GM12878 (cell line): ENCODE data around the gene LPIN2. TPM values are rescaled to one million over a fixed set of nuclear protein-coding genes. Genes with fewer than 3 reads are reported as not detected.

Experiments
- ATAC-seq: fragments of 200-7000 bp; cut with Tn5 transposase; 3 replicates; pipeline ENCODE4 v1.9.1; 2020; ENCODE audit warnings: mild to moderate bottlenecking, moderate library complexity
- BruUV-seq: library from RNA; stranded (reverse); fragments of 400-500 nt; replicated peaks from 2 replicates; lab custom pipeline; 2021; lab: Mats Ljungman, UMichigan
- CTCF ChIA-PET: fragments of 300-600 bp; sonication (Branson Sonifier 250); formaldehyde crosslinking; extraction: SDS; loops from one replicate; lab custom pipeline; 2021; ENCODE audit warnings: inconsistent platforms; lab: Yijun Ruan, JAX
- POLR2A ChIA-PET: fragments of 350-600 bp; formaldehyde crosslinking; extraction: SDS; loops from one replicate; lab custom pipeline; 2021; ENCODE audit warnings: inconsistent platforms; lab: Charles Lee
- RAD21 ChIA-PET: fragments of 300-600 bp; sonication (Branson Sonifier 250); formaldehyde crosslinking; loops from one replicate; lab custom pipeline; 2023; ENCODE audit warnings: antibody characterized with exemption; ENCODE audit not compliant: unreplicated experiment; lab: Charles Lee
- SMC1A ChIA-PET: fragments of 300-600 bp; sonication (Branson Sonifier 250); formaldehyde crosslinking; loops from one replicate; lab custom pipeline; 2023; ENCODE audit not compliant: unreplicated experiment, uncharacterized antibody; lab: Charles Lee
- DNase-seq: peaks from one replicate; pipeline ENCODE4 v3.0.0-alpha.2; 2011; ENCODE audit warnings: low read depth, low spot score
- FAIRE-seq: peaks from 3 replicates; lab custom pipeline; 2011; peaks lifted over from hg19 to GRCh38; lab: Jason Lieb, UNC
- H2AFZ ChIP-seq: 2 replicates; pipeline ENCODE4 v1.6.0; 2011; ENCODE audit warnings: low read depth, low read length, control low read depth; ENCODE audit not compliant: control insufficient read depth
- H3K27ac ChIP-seq: 2 replicates; pipeline ENCODE4 v1.5.1; 2011; ENCODE audit warnings: control low read depth; ENCODE audit not compliant: control insufficient read depth, insufficient read depth
- H3K27me3 ChIP-seq, 2 experiments: replicated peaks in 1 of 2; 2 replicates each; pipeline versions ENCODE4 v1.6.0 to v1.6.1; 2011; ENCODE audit warnings: low read length in 1 of 2; ENCODE audit not compliant: control insufficient read depth in 2 of 2, insufficient read depth in 2 of 2
- H3K36me3 ChIP-seq, 2 experiments: 2 replicates each; pipeline ENCODE4 v1.5.1; 2011; ENCODE audit warnings: low read length in 1 of 2; ENCODE audit not compliant: control insufficient read depth in 2 of 2, insufficient read depth in 2 of 2
- H3K4me1 ChIP-seq: 2 replicates; pipeline ENCODE4 v1.6.1; 2011; ENCODE audit warnings: mild to moderate bottlenecking, low read length, moderate library complexity, mixed read lengths; ENCODE audit not compliant: control insufficient read depth, insufficient read depth
- H3K4me2 ChIP-seq: 2 replicates; pipeline ENCODE4 v1.6.0; 2011; ENCODE audit warnings: control low read depth; ENCODE audit not compliant: control insufficient read depth, insufficient read depth
- H3K4me3 ChIP-seq: fragments of 200-600 bp; sonication (generic); 2 replicates; pipeline ENCODE4 v1.5.1; 2016
- H3K79me2 ChIP-seq: 2 replicates; pipeline ENCODE4 v1.6.0; 2011; ENCODE audit warnings: low read length; ENCODE audit not compliant: control insufficient read depth, insufficient read depth
- H3K9ac ChIP-seq: 2 replicates; pipeline ENCODE4 v1.8.0; 2011; ENCODE audit warnings: low read length, control low read depth, mixed read lengths; ENCODE audit not compliant: control insufficient read depth, insufficient read depth
- H3K9me3 ChIP-seq: replicated peaks from 3 replicates; pipeline ENCODE4 v1.5.1; 2011; ENCODE audit warnings: mild to moderate bottlenecking, low read length; ENCODE audit not compliant: control insufficient read depth, insufficient read depth
- H4K20me1 ChIP-seq: 2 replicates; pipeline ENCODE4 v1.6.0; 2011; ENCODE audit not compliant: control insufficient read depth, insufficient read depth
- NFYA ChIP-seq: IDR thresholded peaks from 2 replicates; pipeline ENCODE4 v1.6.1; 2011; ENCODE audit warnings: low read depth, mild to moderate bottlenecking, low read length, improper control_type of control experiment, borderline replicate concordance
- STAT3 ChIP-seq: IDR thresholded peaks from 2 replicates; pipeline ENCODE4 v1.6.1; 2011; ENCODE audit warnings: low read depth, low read length, improper control_type of control experiment
- ZBTB4 ChIP-seq: fragments of 450-650 bp; formaldehyde crosslinking; IDR thresholded peaks from 2 replicates; pipeline ENCODE4 v1.4.0; 2022; ENCODE audit warnings: mild to moderate bottlenecking, moderate library complexity
- WGBS: methylation state at CpG from one replicate; pipeline ENCODE4 v1.1.6; 2016; ENCODE audit warnings: low lambda C conversion rate; ENCODE audit not compliant: insufficient replicate concordance, insufficient coverage; ENCODE audit errors: missing lambda C conversion rate; 5-methylcytosine and 5-hydroxymethylcytosine counted together
- in situ Hi-C: fragments of 300-500 bp; cut with MboI; formaldehyde crosslinking; loops from 9 replicates; pipeline ENCODE4 v1.14.3; 2018; ENCODE audit warnings: mixed read lengths
- intact Hi-C: fragments of 100-400 bp; cut with micrococcal nuclease; formaldehyde crosslinking; loops from one replicate; pipeline ENCODE4 v1.14.2; 2022; ENCODE audit not compliant: unreplicated experiment
- polyA plus RNA-seq, 11 experiments: library from polyadenylated mRNA; depleted of rRNA in 4 of 11; unstranded in 6 of 11; stranded (reverse) in 5 of 11; fragments of >200 nt; fragmentation: Nextera tagmentation in 4 of 11; fragmentation: Illumina TruSeq in 1 of 11; extraction: Ambion mirVana in 4 of 11; extraction: Trizol in 1 of 11; gene quantifications; 1 replicate in 1 of 11; 2 replicates in 10 of 11; pipeline versions ENCODE4 v1.2.1 to v1.2.3, GENCODE V29; 2011 to 2016; ENCODE audit warnings: inconsistent platforms in 2 of 11, missing spikeins in 2 of 11, low read depth in 1 of 11
- total RNA-seq, 4 experiments: library from RNA; depleted of rRNA in 3 of 4; stranded (reverse); fragments of >200 nt in 3 of 4; fragmentation: Illumina TruSeq in 1 of 4; extraction: Trizol in 1 of 4; gene quantifications; 2 replicates each; pipeline versions ENCODE4 v1.2.1 to v1.2.3, GENCODE V29; 2013 to 2021

LPIN2 gene
- total and polyA plus RNA-seq, 10 of the 15 experiments (the other 5 are each of a cell fraction or from before 2014, with no cell fraction given) = 4.1 to 28.0 (median 15.9) TPM

GRCh38 chr18:3042379-3042778 is 29.4 kb upstream of the LPIN2 start:
- H3K9me3 ChIP-seq = no peaks in the 10 kb centered on the region
- no peaks in the 10 kb centered on the region for H4K20me1 ChIP-seq
- whole genome bisulfite sequencing = 100% methylated on average over 2 of the region's 2 CpGs
- intact Hi-C loops (no loop called here), in situ Hi-C loops (no loop called here)
- FAIRE-seq = no peak
- H3K4me1 ChIP-seq = peaks cover 14% of the 10 kb centered on the region
- ATAC-seq = no peak
- no TSS peak for BruUV-seq
- H3K79me2 ChIP-seq = no peaks in the 10 kb centered on the region
- TF ChIP-seq NFYA (no peak), STAT3 (no peak)
- no peak overlapping the region for H3K4me2 ChIP-seq
- no peaks in the 10 kb centered on the region for H3K27me3 ChIP-seq
- no peaks in the 10 kb centered on the region for H3K36me3 ChIP-seq
- H2AFZ ChIP-seq = no peak overlapping the region
- ChIA-PET CTCF (interaction anchor here (0.9 kb wide), 1 partner anchor 47 kb away, joined by 3 read pairs; no protein-coding TSS in a partner anchor), RAD21 (no interaction called here), POLR2A (no interaction called here), SMC1A (no interaction called here)
- no peak overlapping the region for H3K9ac ChIP-seq
- DNase-seq = no peak
- H3K27ac ChIP-seq = no peak overlapping the region
- no peak overlapping the region for H3K4me3 ChIP-seq

- SMC1A ChIA-PET = no interaction called here
- no peak for TF ChIP-seq ZBTB4 (CRISPR knock-in tag)
- no peak for DNase-seq
- no peak for FAIRE-seq
- ATAC-seq = no peak
- H3K4me2 ChIP-seq = no peak overlapping the region
- H2AFZ ChIP-seq = no peak overlapping the region
- no peaks in the 10 kb centered on the region for H3K27me3 ChIP-seq
- in situ Hi-C loops (no loop called here), intact Hi-C loops (no loop called here)
- no peaks in the 10 kb centered on the region for H3K36me3 ChIP-seq
- no peaks in the 10 kb centered on the region for H3K79me2 ChIP-seq
- RAD21 ChIA-PET = no interaction called here
- POLR2A ChIA-PET = no interaction called here
- BruUV-seq = no TSS peak
- no peak overlapping the region for H3K9ac ChIP-seq
- H3K4me1 ChIP-seq = peaks cover 19% of the 10 kb centered on the region
- H3K9me3 ChIP-seq = no peaks in the 10 kb centered on the region
- no peak overlapping the region for H3K4me3 ChIP-seq
- 79% methylated on average over 5 of the region's 5 CpGs for WGBS
- CTCF ChIA-PET = interaction anchor here (0.6 to 1.3 kb wide), 3 partner anchors 21 to 47 kb away, joined by 3 to 4 read pairs (median 3); no protein-coding TSS in a partner anchor
- no peak overlapping the region for H3K27ac ChIP-seq
- no peaks in the 10 kb centered on the region for H4K20me1 ChIP-seq
These were observed 28.9 kb upstream of the LPIN2 start for GRCh38 chr18:3041843-3042242.
